K562 (cell line): ENCODE data around the gene DHX57. TPM values are rescaled to one million over a fixed set of nuclear protein-coding genes. Genes with fewer than 3 reads are reported as not detected.

Source experiments
- BRD9 ChIP-seq: fragments of 450-650 bp; IDR thresholded peaks from 2 replicates; pipeline ENCODE4 v1.6.1; 2018; ENCODE audit warnings: low read depth; ENCODE audit not compliant: partially characterized antibody
- C11orf30 ChIP-seq: fragments of 450-650 bp; IDR thresholded peaks from 2 replicates; pipeline ENCODE4 v1.6.1; 2016; ENCODE audit warnings: low read depth, mild to moderate bottlenecking
- ETV1 ChIP-seq: fragments of 450-650 bp; conservative IDR thresholded peaks from 2 replicates; pipeline ENCODE4 v1.6.1; 2016; ENCODE audit warnings: missing genetic modification characterization, control low read depth, low read depth, missing compliant biosample characterization
- HDAC3 ChIP-seq: fragments of 450-650 bp; IDR thresholded peaks from 2 replicates; pipeline ENCODE4 v1.6.1; 2018; ENCODE audit warnings: borderline replicate concordance, mild to moderate bottlenecking, moderate library complexity; ENCODE audit not compliant: partially characterized antibody
- MAZ ChIP-seq, 2 experiments: fragments of 450-650 bp in 1 of 2; sonication (generic) in 1 of 2; formaldehyde crosslinking; IDR thresholded peaks in 1 of 2; conservative IDR thresholded peaks in 1 of 2; 2 replicates each; pipeline versions ENCODE4 v1.4.0 to v1.5.0; 2020; ENCODE audit warnings: mild to moderate bottlenecking in 1 of 2, missing genetic modification reagents in 1 of 2
- NCOR1 ChIP-seq: fragments of 450-650 bp; IDR thresholded peaks from 2 replicates; pipeline ENCODE4 v1.6.1; 2016; ENCODE audit warnings: mild to moderate bottlenecking, moderate library complexity
- POLR2H ChIP-seq: IDR thresholded peaks from 2 replicates; pipeline ENCODE4 v1.6.1; 2016; ENCODE audit warnings: missing genetic modification characterization, low read depth, mild to moderate bottlenecking, control low read depth, missing compliant biosample characterization, moderate library complexity
- POU5F1 ChIP-seq: fragments of 150-350 bp; IDR thresholded peaks from 2 replicates; pipeline ENCODE4 v1.6.1; 2014; ENCODE audit warnings: borderline replicate concordance, low read length, low read depth, mild to moderate bottlenecking; ENCODE audit not compliant: partially characterized antibody
- SAFB ChIP-seq: fragments of 200-400 bp; formaldehyde crosslinking; IDR thresholded peaks from 2 replicates; pipeline ENCODE4 v1.6.1; 2017; ENCODE audit warnings: low read depth, low read length, borderline replicate concordance
- SIX5 ChIP-seq, 2 experiments: IDR thresholded peaks; 2 replicates each; pipeline ENCODE4 v1.6.1; 2011; ENCODE audit warnings: low read length in 2 of 2, borderline replicate concordance in 1 of 2, low read depth in 1 of 2, mild to moderate bottlenecking in 1 of 2, moderate library complexity in 1 of 2; ENCODE audit not compliant: insufficient read depth in 1 of 2
- SMARCB1 ChIP-seq: IDR thresholded peaks from 2 replicates; pipeline ENCODE4 v1.6.1; 2011; ENCODE audit warnings: improper control_type of control experiment, low read depth; ENCODE audit not compliant: insufficient read length
- SMARCE1 ChIP-seq: fragments of 450-650 bp; IDR thresholded peaks from 2 replicates; pipeline ENCODE4 v1.7.1; 2016; ENCODE audit warnings: mild to moderate bottlenecking
- TEAD1 ChIP-seq, 2 experiments: fragments of 450-650 bp in 1 of 2; sonication (generic) in 1 of 2; formaldehyde crosslinking; IDR thresholded peaks; 2 replicates each; pipeline versions ENCODE4 v1.4.0 to v1.8.0; 2020 to 2022; ENCODE audit warnings: mild to moderate bottlenecking in 2 of 2, missing genetic modification reagents in 1 of 2
- ZNF165 ChIP-seq: fragments of 250-450 bp; sonication (Bioruptor Pico); IDR thresholded peaks from 2 replicates; pipeline ENCODE4 v1.4.0; 2020; ENCODE audit warnings: borderline replicate concordance
- polyA plus RNA-seq, 8 experiments: library from polyadenylated mRNA; depleted of rRNA in 4 of 8; stranded (reverse) in 5 of 8; unstranded in 3 of 8; fragments of >200 nt; fragmentation: Nextera tagmentation in 2 of 8; fragmentation: Illumina TruSeq in 1 of 8; extraction: Ambion mirVana in 2 of 8; extraction: Trizol in 1 of 8; gene quantifications; 2 replicates each; pipeline versions ENCODE4 v1.2.1 to v1.2.3, GENCODE V29; 2011 to 2014; ENCODE audit warnings: inconsistent platforms in 1 of 8, missing spikeins in 1 of 8
- total RNA-seq, 7 experiments: library from RNA; depleted of rRNA in 6 of 7; stranded (reverse); fragments of >200 nt in 6 of 7; fragmentation: Illumina TruSeq in 2 of 7; extraction: Trizol in 2 of 7; gene quantifications; 2 replicates each; pipeline versions ENCODE4 v1.2.1 to v1.2.3, GENCODE V29; 2011 to 2021; ENCODE audit warnings: low replicate concordance in 1 of 7
- TF ChIP-seq, protein P1 (sequence below): fragments of 450-650 bp; formaldehyde crosslinking; IDR thresholded peaks from 2 replicates; pipeline ENCODE4 v1.4.0; 2020; ENCODE audit warnings: mild to moderate bottlenecking, moderate library complexity
- TF ChIP-seq, protein P2 (sequence below): sonication (generic); formaldehyde crosslinking; IDR thresholded peaks from 2 replicates; pipeline ENCODE4 v1.9.0; 2022; ENCODE audit warnings: mild to moderate bottlenecking, missing genetic modification reagents
- TF ChIP-seq, protein P3 (sequence below): fragments of 250-450 bp; sonication (Bioruptor Pico); IDR thresholded peaks from 2 replicates; pipeline ENCODE4 v1.5.0; 2021; ENCODE audit warnings: mild to moderate bottlenecking, moderate library complexity
- TF ChIP-seq, protein P4 (sequence below): fragments of 250-450 bp; sonication (Bioruptor Pico); IDR thresholded peaks from 2 replicates; pipeline ENCODE4 v1.8.0; 2021; ENCODE audit warnings: borderline replicate concordance, mild to moderate bottlenecking, moderate library complexity; ENCODE audit not compliant: poor library complexity, severe bottlenecking
- TF ChIP-seq, protein P5 (sequence below): fragments of 450-650 bp; formaldehyde crosslinking; IDR thresholded peaks from 2 replicates; pipeline ENCODE4 v1.4.0; 2020; ENCODE audit warnings: mild to moderate bottlenecking, moderate library complexity

The DHX57 gene
- total and polyA plus RNA-seq, 9 of the 15 experiments (the other 6 are each of a cell fraction or from before 2014, with no cell fraction given), result 7.4 to 23.6 (median 17.9) TPM

DNA sequence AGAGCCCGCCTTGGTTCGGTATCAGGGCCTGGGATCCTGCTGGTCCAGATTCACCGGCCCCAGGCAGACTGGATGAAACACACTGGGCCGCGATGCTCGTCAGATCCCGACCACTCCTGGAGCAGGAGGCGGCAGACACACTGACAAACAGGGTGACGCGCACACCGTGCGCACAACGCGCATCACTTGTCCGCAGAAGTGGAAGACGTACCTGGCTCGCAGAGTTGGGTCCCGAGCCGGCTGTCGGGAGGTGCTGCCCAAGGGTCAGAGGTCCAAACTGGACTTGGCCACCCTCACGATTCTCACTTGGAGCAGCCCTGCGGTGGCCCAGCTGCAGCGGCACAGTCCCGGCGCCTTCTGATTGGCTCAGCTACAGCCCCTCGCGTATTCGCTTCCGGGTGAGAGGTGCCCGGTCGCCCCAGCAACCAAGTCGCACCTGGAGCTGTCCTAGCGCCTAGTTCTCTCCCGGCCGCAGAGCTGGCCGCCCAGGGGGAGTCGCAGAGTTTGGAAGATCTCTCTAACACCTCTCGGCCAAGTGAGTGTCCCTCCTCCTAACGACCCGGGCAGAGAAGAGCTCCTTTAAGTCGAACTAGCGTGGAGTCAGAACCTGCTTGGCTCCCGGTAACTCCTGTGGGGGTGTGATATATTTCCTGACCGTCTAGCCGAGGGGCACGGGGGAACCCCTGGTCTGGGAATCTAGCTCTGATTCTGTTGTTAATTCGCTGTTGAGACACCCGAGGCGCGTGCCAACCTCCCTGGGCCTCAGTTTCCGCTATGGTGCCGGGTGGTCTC is at the start of gene DHX57, which contains the start of gene MORN2 (continued):
- peak; percentile 29 to 52; a peak in 2 of 4 replicates for TF ChIP-seq MAZ (CRISPR knock-in tag; conservative IDR thresholded peaks at IDR 0.05 in 1 of 2, IDR thresholded peaks at IDR 0.05 in 1 of 2)
- no peak for TF ChIP-seq HDAC3
- no peak for TF ChIP-seq NCOR1
- TF ChIP-seq C11orf30, result peak; percentile 93
- no peak for TF ChIP-seq BRD9
- TF ChIP-seq, protein P1, sequence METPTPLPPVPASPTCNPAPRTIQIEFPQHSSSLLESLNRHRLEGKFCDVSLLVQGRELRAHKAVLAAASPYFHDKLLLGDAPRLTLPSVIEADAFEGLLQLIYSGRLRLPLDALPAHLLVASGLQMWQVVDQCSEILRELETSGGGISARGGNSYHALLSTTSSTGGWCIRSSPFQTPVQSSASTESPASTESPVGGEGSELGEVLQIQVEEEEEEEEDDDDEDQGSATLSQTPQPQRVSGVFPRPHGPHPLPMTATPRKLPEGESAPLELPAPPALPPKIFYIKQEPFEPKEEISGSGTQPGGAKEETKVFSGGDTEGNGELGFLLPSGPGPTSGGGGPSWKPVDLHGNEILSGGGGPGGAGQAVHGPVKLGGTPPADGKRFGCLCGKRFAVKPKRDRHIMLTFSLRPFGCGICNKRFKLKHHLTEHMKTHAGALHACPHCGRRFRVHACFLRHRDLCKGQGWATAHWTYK (CRISPR knock-in tag), result no peak; the same call in 1 of the 2 replicates
- TF ChIP-seq SIX5 (IDR thresholded peaks at IDR 0.05; ENCODE audit: borderline replicate concordance in 1 of 2, insufficient read depth in 1 of 2, low read depth in 1 of 2, low read length in 2 of 2), result 0 out of 4 replicates have a peak, but pooled peaks of 1 of the 2 experiments have one; percentile 10
- TF ChIP-seq, protein P2, sequence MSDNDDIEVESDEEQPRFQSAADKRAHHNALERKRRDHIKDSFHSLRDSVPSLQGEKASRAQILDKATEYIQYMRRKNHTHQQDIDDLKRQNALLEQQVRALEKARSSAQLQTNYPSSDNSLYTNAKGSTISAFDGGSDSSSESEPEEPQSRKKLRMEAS (CRISPR knock-in tag), result peak; percentile 50
- TF ChIP-seq, protein P3, sequence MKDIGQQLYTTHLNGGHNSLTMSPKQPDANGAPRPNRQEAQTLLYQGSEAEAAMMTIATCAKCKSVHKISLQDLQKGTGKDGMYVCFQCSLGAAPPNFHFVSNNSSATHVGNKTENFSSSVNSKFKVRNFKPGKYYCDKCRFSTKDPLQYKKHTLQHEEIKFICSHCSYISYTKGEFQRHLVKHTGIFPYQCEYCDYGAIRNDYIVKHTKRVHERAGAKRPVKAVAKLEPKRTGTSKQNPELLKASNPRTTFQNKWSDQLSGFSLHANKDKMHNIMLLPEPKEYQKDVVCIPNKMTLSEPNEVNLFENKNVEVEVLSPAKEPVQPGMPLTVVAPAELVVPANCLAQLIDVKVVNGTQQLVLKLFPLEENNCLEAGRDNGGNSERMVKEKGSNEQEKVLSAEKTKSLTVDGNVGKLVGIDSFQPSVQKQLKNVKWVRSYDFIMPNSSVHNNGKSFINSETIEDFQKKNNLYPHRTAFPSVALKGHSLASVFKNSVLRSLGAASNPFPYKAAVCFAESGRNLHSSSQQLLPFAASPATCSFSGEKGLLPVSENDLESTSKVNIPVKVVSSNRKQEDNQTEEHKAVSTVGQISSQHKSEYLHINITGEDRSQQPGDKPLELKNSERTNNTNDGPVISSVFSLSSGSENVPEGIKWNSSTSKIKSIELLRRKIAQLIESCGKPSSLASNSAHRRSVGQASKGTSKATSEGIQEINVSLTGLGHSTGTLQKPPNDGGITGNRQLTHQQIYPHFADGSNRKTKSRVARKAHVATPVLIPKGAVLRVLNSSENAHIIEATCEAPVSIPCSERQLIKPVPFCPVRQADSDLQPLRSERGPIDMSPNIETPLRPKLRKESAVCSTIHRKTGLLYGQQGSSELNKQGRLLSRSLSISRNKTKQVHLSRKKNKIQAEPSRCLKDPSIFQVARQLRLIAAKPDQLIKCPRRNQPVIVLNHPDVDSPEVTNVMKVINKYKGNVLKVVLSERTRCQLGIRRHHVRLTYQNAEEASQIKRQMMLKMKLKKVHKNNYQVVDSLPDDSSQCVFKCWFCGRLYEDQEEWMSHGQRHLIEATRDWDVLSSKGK (CRISPR knock-in tag), result no peak
- TF ChIP-seq POU5F1, result no peak
- TF ChIP-seq ZNF165 (CRISPR knock-in tag), result no peak
- no peak for TF ChIP-seq SMARCE1
- TF ChIP-seq, protein P4, sequence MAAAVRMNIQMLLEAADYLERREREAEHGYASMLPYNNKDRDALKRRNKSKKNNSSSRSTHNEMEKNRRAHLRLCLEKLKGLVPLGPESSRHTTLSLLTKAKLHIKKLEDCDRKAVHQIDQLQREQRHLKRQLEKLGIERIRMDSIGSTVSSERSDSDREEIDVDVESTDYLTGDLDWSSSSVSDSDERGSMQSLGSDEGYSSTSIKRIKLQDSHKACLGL (CRISPR knock-in tag), result no peak
- no peak for TF ChIP-seq POLR2H (tag)
- TF ChIP-seq SAFB, result no peak
- TF ChIP-seq ETV1 (tag), result no peak
- TF ChIP-seq, protein P5, sequence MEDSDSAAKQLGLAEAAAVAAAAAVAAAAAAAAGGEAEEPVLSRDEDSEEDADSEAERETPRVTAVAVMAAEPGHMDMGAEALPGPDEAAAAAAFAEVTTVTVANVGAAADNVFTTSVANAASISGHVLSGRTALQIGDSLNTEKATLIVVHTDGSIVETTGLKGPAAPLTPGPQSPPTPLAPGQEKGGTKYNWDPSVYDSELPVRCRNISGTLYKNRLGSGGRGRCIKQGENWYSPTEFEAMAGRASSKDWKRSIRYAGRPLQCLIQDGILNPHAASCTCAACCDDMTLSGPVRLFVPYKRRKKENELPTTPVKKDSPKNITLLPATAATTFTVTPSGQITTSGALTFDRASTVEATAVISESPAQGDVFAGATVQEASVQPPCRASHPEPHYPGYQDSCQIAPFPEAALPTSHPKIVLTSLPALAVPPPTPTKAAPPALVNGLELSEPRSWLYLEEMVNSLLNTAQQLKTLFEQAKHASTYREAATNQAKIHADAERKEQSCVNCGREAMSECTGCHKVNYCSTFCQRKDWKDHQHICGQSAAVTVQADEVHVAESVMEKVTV, result no peak
- no peak for TF ChIP-seq SMARCB1
- TF ChIP-seq TEAD1 (CRISPR knock-in tag; IDR thresholded peaks at IDR 0.05), result peak; percentile 17 to 51; a peak in 1 of 4 replicates
